Measurements from ENCODE around the gene CRTC2.

CRTC2 gene

DNA sequence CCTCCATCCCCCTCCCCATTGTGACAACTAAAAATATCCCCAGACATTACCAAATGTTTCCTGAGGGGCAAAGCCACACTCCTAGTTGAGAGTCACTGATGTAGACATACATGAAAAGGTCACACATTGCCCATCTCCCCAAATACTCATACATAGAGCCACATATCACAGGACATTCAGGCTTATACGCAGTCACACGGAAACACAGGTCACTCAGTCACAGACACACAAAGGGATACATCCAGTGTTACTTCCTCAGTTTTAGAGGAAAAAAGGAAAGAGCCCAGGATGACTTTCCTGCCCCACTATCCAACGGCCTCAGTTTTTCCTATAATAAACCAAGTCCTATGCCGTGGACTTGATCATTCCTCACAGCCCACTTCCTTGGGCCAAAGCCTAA is 3.0 kb upstream of the CRTC2 start:
- no peak for DNase-seq (ENCODE audit: extremely low read depth, low read depth)
- TF ChIP-seq, protein P1, sequence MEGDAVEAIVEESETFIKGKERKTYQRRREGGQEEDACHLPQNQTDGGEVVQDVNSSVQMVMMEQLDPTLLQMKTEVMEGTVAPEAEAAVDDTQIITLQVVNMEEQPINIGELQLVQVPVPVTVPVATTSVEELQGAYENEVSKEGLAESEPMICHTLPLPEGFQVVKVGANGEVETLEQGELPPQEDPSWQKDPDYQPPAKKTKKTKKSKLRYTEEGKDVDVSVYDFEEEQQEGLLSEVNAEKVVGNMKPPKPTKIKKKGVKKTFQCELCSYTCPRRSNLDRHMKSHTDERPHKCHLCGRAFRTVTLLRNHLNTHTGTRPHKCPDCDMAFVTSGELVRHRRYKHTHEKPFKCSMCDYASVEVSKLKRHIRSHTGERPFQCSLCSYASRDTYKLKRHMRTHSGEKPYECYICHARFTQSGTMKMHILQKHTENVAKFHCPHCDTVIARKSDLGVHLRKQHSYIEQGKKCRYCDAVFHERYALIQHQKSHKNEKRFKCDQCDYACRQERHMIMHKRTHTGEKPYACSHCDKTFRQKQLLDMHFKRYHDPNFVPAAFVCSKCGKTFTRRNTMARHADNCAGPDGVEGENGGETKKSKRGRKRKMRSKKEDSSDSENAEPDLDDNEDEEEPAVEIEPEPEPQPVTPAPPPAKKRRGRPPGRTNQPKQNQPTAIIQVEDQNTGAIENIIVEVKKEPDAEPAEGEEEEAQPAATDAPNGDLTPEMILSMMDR (IDR thresholded peaks at IDR 0.05; ENCODE audit: low read depth, low read length), result no peak

DNA sequence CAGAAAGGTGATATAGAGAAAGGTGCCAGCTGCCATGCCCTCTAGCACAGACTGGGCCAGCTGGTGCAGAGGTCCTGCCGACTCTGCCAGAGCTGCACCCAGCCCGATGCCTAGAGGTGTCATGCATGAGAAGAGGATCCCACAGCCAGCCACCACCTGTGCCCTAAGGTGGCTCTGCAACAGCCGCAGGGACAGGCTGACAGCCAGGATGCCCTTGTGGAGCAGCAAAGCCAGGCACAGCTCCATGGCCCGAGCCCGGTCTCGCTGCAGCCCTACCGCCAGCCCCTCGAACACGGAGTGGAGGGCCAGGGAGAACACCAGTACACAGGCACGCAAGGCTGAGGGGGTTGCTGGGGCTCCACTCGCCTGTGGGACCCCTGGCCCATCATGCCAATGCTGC is 1.8 kb upstream of the CRTC2 start:
- DNase-seq (ENCODE audit: extremely low read depth, low read depth), result no peak
- TF ChIP-seq, protein P1 (IDR thresholded peaks at IDR 0.05; ENCODE audit: low read depth, low read length), result no peak

DNA sequence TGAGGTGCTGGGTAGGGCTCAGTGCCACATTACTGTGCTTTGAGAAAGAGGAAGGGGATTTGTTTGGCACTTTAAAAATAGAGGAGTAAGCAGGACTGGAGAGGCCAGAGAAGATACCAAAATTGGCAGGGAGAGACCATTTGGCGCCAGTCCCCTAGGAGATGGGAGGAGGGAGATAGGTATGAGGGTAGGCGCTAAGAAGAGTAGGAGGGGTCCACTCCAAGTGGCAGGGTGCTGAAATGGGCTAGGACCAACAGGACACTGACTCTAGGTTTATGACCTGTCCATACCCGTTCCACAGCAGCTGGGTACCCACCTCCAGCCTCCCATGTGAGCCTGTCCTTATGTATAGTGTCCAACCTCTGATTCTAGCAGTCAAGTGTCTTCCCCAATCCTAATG is 1.0 kb upstream of the CRTC2 start:
- TF ChIP-seq, protein P1 (IDR thresholded peaks at IDR 0.05; ENCODE audit: low read depth, low read length), result no peak
- no peak for DNase-seq (ENCODE audit: extremely low read depth, low read depth)

DNA sequence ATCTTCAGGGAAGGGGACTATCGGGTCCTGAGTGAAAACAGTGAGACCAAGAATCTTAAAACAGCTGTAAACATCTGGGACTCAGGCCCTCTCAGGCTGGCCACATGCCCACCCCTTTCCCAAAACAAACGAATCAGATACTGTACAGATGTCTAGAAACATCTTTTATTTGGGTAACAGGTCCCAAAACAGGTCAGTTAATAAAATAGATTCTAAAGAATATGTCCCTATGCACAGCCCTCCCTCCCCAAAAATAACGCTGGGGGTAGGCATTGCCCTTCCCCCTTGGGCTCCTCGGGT is 499 bp upstream of the CRTC2 start:
- TF ChIP-seq, protein P1 (IDR thresholded peaks at IDR 0.05; ENCODE audit: low read depth, low read length), result no peak
- no peak for DNase-seq (ENCODE audit: extremely low read depth, low read depth)

DNA sequence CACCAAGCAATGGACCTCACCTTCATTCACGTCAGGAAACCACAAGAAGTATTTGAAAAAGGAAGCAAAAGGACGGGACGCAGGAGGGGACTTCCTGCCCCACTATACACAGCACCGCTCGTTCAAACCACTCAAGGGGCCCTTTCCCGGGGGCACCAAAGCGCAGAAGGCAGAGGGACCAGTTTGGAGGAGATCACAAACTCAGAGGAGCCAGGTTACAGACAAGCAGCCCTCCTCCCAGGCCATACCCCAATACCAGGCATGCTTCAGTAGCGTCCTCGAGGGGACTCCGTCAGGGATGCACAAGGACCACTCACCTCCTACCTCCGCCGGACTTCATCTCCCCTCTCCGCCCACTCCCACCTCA is 685 bp downstream of the CRTC2 start:
- no peak for DNase-seq (ENCODE audit: extremely low read depth, low read depth)
- TF ChIP-seq, protein P1 (IDR thresholded peaks at IDR 0.05; ENCODE audit: low read depth, low read length), result no peak

DNA sequence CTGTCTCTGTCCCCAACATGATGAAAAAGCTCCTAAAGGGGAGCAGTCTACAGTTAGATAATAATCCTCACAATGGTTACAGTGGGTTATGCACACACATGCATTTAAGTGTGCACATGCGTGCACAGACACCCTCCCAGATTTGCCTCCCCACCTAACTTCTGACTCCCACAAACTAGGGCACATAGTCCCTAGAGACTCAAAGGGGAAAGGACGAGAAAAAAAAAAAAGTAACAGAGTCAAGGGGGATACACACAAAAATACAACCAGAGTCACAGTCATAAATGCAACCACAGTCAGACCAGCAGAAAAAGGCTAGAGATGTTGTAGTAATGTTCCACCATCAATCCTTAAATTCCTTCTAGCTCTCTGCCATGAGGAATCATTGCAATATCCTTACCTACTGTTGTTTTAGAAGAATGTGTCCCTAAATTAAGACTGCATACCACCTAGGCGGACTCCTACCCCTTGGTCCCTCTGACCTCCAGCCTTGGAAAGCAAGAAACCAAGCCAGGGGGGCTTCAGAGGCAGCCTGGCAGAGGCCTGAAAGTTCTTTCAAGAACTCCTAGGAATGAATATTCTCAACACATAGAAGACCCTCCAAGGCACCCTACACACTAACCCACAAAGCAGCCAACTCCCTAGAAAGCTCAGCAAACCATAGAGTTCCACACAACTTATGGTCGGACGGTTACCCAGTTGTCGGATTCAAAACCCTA is 1.3 kb downstream of the CRTC2 start:
- TF ChIP-seq, protein P1 (IDR thresholded peaks at IDR 0.05; ENCODE audit: low read depth, low read length), result no peak
- DNase-seq (ENCODE audit: extremely low read depth, low read depth), result no peak

DNA sequence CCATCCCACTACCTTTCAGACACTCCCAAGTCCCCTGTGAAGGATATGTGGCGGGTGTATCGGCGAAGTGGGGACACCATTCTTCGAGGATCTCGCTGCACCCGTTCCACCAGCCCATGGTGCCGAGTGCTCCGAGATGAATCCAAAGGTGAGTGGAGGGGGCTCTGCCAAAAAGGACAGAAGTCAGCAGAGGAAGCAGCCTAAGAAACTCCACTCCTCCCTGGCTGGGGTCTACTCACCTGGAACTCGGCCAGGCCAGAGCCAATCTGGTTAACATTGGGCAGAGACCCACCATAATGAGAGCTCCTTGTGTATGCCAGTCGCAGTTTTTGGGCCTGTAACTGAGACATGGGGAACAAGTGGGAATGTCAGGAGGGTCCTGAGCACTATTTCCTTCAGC is 3.6 kb downstream of the CRTC2 start:
- DNase-seq (ENCODE audit: extremely low read depth, low read depth), result no peak
- TF ChIP-seq, protein P1 (IDR thresholded peaks at IDR 0.05; ENCODE audit: low read depth, low read length), result no peak
